Measurements from ENCODE around the gene MRPS18C.

- TF ChIP-seq, protein P1, sequence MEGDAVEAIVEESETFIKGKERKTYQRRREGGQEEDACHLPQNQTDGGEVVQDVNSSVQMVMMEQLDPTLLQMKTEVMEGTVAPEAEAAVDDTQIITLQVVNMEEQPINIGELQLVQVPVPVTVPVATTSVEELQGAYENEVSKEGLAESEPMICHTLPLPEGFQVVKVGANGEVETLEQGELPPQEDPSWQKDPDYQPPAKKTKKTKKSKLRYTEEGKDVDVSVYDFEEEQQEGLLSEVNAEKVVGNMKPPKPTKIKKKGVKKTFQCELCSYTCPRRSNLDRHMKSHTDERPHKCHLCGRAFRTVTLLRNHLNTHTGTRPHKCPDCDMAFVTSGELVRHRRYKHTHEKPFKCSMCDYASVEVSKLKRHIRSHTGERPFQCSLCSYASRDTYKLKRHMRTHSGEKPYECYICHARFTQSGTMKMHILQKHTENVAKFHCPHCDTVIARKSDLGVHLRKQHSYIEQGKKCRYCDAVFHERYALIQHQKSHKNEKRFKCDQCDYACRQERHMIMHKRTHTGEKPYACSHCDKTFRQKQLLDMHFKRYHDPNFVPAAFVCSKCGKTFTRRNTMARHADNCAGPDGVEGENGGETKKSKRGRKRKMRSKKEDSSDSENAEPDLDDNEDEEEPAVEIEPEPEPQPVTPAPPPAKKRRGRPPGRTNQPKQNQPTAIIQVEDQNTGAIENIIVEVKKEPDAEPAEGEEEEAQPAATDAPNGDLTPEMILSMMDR (IDR thresholded peaks at IDR 0.05) = no peak
- TF ChIP-seq RARB (CRISPR knock-in tag; IDR thresholded peaks at IDR 0.05) = no peak
- TF ChIP-seq, protein P2, sequence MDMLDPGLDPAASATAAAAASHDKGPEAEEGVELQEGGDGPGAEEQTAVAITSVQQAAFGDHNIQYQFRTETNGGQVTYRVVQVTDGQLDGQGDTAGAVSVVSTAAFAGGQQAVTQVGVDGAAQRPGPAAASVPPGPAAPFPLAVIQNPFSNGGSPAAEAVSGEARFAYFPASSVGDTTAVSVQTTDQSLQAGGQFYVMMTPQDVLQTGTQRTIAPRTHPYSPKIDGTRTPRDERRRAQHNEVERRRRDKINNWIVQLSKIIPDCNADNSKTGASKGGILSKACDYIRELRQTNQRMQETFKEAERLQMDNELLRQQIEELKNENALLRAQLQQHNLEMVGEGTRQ (IDR thresholded peaks at IDR 0.05) = no peak
Observed at GRCh38 chr4:83440148-83440814, 15.6 kb upstream of the MRPS18C start.
